Esophagus muscularis mucosa (tissue), 4 donors: ENCODE results near the gene EEPD1. TPM values are rescaled to one million over a fixed set of nuclear protein-coding genes. Genes with fewer than 3 reads are reported as not detected.

Source experiments
- DNase-seq: peaks from one replicate; pipeline ENCODE4 v3.0.0-alpha.2; 2017; ENCODE audit errors: extremely low spot score
- H3K27ac ChIP-seq, 4 donors: fragments of 200-600 bp; sonication (generic); replicated peaks in 1 of 4; 1 replicate in 3 of 4; 2 replicates in 1 of 4; pipeline ENCODE4 v1.5.1; 2016 to 2019; ENCODE audit warnings: mild to moderate bottlenecking in 1 of 4
- H3K27me3 ChIP-seq, 4 donors: fragments of 200-600 bp; sonication (generic); one replicate each; pipeline versions ENCODE4 v1.5.1 to v1.6.0; 2016 to 2019
- H3K36me3 ChIP-seq, 4 donors: fragments of 200-600 bp; sonication (generic); one replicate each; pipeline ENCODE4 v1.5.1; 2016 to 2019
- H3K4me1 ChIP-seq, 4 donors: fragments of 200-600 bp; sonication (generic); one replicate each; pipeline ENCODE4 v1.5.1; 2016 to 2019
- H3K4me3 ChIP-seq, 4 donors: fragments of 200-600 bp; sonication (generic); 1 replicate in 2 of 4; 2 replicates in 2 of 4; pipeline ENCODE4 v1.5.1; 2016 to 2019; ENCODE audit warnings: mild to moderate bottlenecking in 4 of 4, moderate library complexity in 1 of 4
- H3K9me3 ChIP-seq, 4 donors: fragments of 200-600 bp; sonication (generic); 1 replicate in 3 of 4; 2 replicates in 1 of 4; pipeline ENCODE4 v1.5.1; 2016 to 2019
- CTCF ChIP-seq, 3 experiments: fragments of 200-600 bp in 2 of 3; fragments of 450-650 bp in 1 of 3; sonication (generic) in 2 of 3; IDR thresholded peaks; one replicate each; pipeline ENCODE4 v1.5.1; 2017 to 2019; ENCODE audit warnings: antibody characterized with exemption in 3 of 3, mild to moderate bottlenecking in 2 of 3, moderate library complexity in 1 of 3
- EP300 ChIP-seq: sonication (generic); formaldehyde crosslinking; IDR thresholded peaks from one replicate; pipeline ENCODE4 v1.6.1; 2017; ENCODE audit warnings: antibody characterized with exemption
- POLR2A ChIP-seq: fragments of 450-650 bp; IDR thresholded peaks from one replicate; pipeline ENCODE4 v1.6.1; 2017; ENCODE audit warnings: antibody characterized with exemption, moderate library complexity, mild to moderate bottlenecking, low read depth
- POLR2AphosphoS5 ChIP-seq, 2 donors: sonication (generic); formaldehyde crosslinking; IDR thresholded peaks; one replicate each; pipeline ENCODE4 v1.6.1; 2017; ENCODE audit warnings: antibody characterized with exemption in 2 of 2
- WGBS: methylation state at CpG from one replicate; pipeline ENCODE4 v1.1.5; 2018; 5-methylcytosine and 5-hydroxymethylcytosine counted together
- intact Hi-C: fragments of 100-400 bp; cut with DNase I; formaldehyde crosslinking; loops from one replicate; pipeline ENCODE4 v1.15.1; 2023
- total RNA-seq, 4 donors: library from RNA; depleted of rRNA; stranded (reverse); fragments of >200 nt; gene quantifications; one replicate each; pipeline versions ENCODE4 v1.1.0 to v1.2.1, GENCODE V29; 2016

Gene EEPD1
- total RNA-seq, 4 donors from 2014 or later, result 18.7 to 27.9 (median 26.6) TPM

GRCh38 chr7:36192053-36192824 lies 39.2 kb downstream of the EEPD1 start:
- 75% methylated on average over 11 of the region's 11 CpGs for WGBS
- intact Hi-C loops, result no loop called here
- DNase-seq, result no peak
- peak overlapping the region; percentile 11 to 40 (median 28) for H3K27ac ChIP-seq
- no peaks in the 10 kb centered on the region for H3K9me3 ChIP-seq
- H3K4me3 ChIP-seq, result no peak overlapping the region
- H3K4me1 ChIP-seq, result peaks cover 25 to 40% (median 39%) of the 10 kb centered on the region in 4 donors
- TF ChIP-seq POLR2AphosphoS5 (IDR thresholded peaks at IDR 0.05), result peak in 1 of 2 donors; percentile 6
- TF ChIP-seq CTCF (IDR thresholded peaks at IDR 0.05), result no peak
- no peak for TF ChIP-seq POLR2A
- no peak for TF ChIP-seq EP300
- no peaks in the 10 kb centered on the region for H3K36me3 ChIP-seq
- H3K27me3 ChIP-seq, result no peaks in the 10 kb centered on the region

- DNase-seq, result no peak
- Histone ChIP-seq H3K4me3 (no peak overlapping the region), H3K4me1 (peaks cover 24 to 39% (median 32%) of the 10 kb centered on the region in 4 donors), H3K27ac (no peak overlapping the region), H3K9me3 (no peaks in the 10 kb centered on the region), H3K27me3 (no peaks in the 10 kb centered on the region), H3K36me3 (no peaks in the 10 kb centered on the region)
- TF ChIP-seq CTCF (IDR thresholded peaks at IDR 0.05) (no peak), POLR2AphosphoS5 (IDR thresholded peaks at IDR 0.05) (no peak), EP300 (no peak), POLR2A (no peak)
- 97% methylated on average over 7 of the region's 7 CpGs for WGBS
- intact Hi-C loops, result no loop called here
Observed at GRCh38 chr7:36192877-36193276, 39.8 kb downstream of the EEPD1 start.

GRCh38 chr7:36198854-36199266 lies 45.8 kb downstream of the EEPD1 start:
- Histone ChIP-seq H3K36me3 (no peaks in the 10 kb centered on the region), H3K4me1 (peaks cover 19 to 35% (median 28%) of the 10 kb centered on the region in 4 donors), H3K9me3 (no peaks in the 10 kb centered on the region), H3K27me3 (no peaks in the 10 kb centered on the region), H3K4me3 (no peak overlapping the region), H3K27ac (no peak overlapping the region)
- no peak for TF ChIP-seq EP300
- TF ChIP-seq CTCF (IDR thresholded peaks at IDR 0.05), result no peak
- TF ChIP-seq POLR2AphosphoS5 (IDR thresholded peaks at IDR 0.05), result no peak
- no peak for TF ChIP-seq POLR2A
- intact Hi-C loops, result no loop called here
- 91% methylated on average over 4 of the region's 4 CpGs for WGBS
- no peak for DNase-seq

- 71% methylated on average over 1 of the region's 1 CpG for WGBS
- no peaks in the 10 kb centered on the region for H3K27me3 ChIP-seq
- intact Hi-C loops, result no loop called here
- TF ChIP-seq POLR2AphosphoS5 (IDR thresholded peaks at IDR 0.05), result no peak
- no peak for TF ChIP-seq POLR2A
- no peak for TF ChIP-seq EP300
- no peak for TF ChIP-seq CTCF (IDR thresholded peaks at IDR 0.05)
- no peak overlapping the region for H3K4me3 ChIP-seq
- H3K9me3 ChIP-seq, result no peaks in the 10 kb centered on the region
- H3K36me3 ChIP-seq, result no peaks in the 10 kb centered on the region
- peaks cover 19 to 40% (median 33%) of the 10 kb centered on the region in 4 donors for H3K4me1 ChIP-seq
- H3K27ac ChIP-seq, result no peak overlapping the region
- DNase-seq, result no peak
Observed at GRCh38 chr7:36199329-36199728, 46.3 kb downstream of the EEPD1 start.
